ENCODE measurements around the gene OR1F1. TPM values are rescaled to one million over a fixed set of nuclear protein-coding genes. Genes with fewer than 3 reads are reported as not detected.
A peak's percentile ranks its signal among the peaks of the same experiment; 100 is the strongest.

The OR1F1 gene
- total RNA-seq, 1 experiment from 2014 or later, result 1.4 TPM

GRCh38 chr16:3241761-3242160 lies 53.8 kb downstream of the OR1F1 start:
- intact Hi-C loops (cut with micrococcal nuclease; ENCODE audit: unreplicated experiment), result no loop called here
- POLR2A ChIA-PET (ENCODE audit: unreplicated experiment), result no interaction called here

DNA sequence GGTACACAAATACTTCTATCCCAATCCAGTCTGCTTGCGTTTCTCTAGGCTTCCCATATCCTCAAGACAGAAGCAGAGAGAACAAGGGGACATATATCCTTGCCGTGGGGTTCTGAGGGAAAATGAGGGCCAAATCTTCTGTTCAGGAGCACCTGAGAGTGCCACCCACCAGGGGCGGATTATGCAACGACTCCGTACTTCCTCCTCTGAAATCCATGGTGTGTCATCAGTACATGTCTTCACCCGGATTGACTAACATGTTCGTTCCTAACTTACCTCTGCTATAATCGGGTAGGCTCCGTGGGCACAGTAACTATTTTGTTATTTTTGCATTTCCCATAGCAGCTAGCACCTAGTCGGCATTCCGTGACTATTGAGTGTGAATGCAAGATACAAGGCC lies 54.7 kb downstream of the OR1F1 start:
- Histone ChIP-seq H3K4me1 (replicated peaks; ENCODE audit: insufficient read depth) (0 out of 2 replicates have a peak, but pooled peaks cover 4% of the 10 kb centered on the region), H3K9me3 (ENCODE audit: insufficient read depth, low read depth) (no peaks in the 10 kb centered on the region), H3K27ac (no peak overlapping the region), H3F3A (ENCODE audit: insufficient read depth, low read depth) (no peaks in the 10 kb centered on the region), H2AFZ (no peak overlapping the region), H3K27me3 (ENCODE audit: insufficient read depth, low read depth) (no peaks in the 10 kb centered on the region), H3K36me3 (ENCODE audit: low read depth) (no peaks in the 10 kb centered on the region), H3K79me2 (ENCODE audit: low read depth) (no peaks in the 10 kb centered on the region), H3K9me2 (ENCODE audit: insufficient read depth) (no peaks in the 10 kb centered on the region), H3K4me3 (no peak overlapping the region), H4K20me1 (ENCODE audit: insufficient read depth) (no peaks in the 10 kb centered on the region), H3K4me2 (no peak overlapping the region)
- ChIA-PET CTCF (no interaction called here), POLR2A (ENCODE audit: unreplicated experiment) (no interaction called here)
- TF ChIP-seq, protein P1, sequence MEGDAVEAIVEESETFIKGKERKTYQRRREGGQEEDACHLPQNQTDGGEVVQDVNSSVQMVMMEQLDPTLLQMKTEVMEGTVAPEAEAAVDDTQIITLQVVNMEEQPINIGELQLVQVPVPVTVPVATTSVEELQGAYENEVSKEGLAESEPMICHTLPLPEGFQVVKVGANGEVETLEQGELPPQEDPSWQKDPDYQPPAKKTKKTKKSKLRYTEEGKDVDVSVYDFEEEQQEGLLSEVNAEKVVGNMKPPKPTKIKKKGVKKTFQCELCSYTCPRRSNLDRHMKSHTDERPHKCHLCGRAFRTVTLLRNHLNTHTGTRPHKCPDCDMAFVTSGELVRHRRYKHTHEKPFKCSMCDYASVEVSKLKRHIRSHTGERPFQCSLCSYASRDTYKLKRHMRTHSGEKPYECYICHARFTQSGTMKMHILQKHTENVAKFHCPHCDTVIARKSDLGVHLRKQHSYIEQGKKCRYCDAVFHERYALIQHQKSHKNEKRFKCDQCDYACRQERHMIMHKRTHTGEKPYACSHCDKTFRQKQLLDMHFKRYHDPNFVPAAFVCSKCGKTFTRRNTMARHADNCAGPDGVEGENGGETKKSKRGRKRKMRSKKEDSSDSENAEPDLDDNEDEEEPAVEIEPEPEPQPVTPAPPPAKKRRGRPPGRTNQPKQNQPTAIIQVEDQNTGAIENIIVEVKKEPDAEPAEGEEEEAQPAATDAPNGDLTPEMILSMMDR (conservative IDR thresholded peaks at IDR 0.05), result no peak
- no peak for TF ChIP-seq EZH2 (IDR thresholded peaks at IDR 0.05; ENCODE audit: low read depth)
- peak in 1 of 2 experiments; percentile 48 for DNase-seq
- no TSS peak for BruUV-seq (replicated peaks)
- intact Hi-C loops (cut with micrococcal nuclease; ENCODE audit: unreplicated experiment), result no loop called here

More at GRCh38 chr16:3241761-3242160, 53.8 kb downstream of the OR1F1 start:
- H3K36me3 ChIP-seq (ENCODE audit: low read depth), result no peaks in the 10 kb centered on the region
- H3K9me3 ChIP-seq (ENCODE audit: insufficient read depth, low read depth), result no peaks in the 10 kb centered on the region
- H3F3A ChIP-seq (ENCODE audit: insufficient read depth, low read depth), result no peaks in the 10 kb centered on the region
- CTCF ChIA-PET, result no interaction called here
- no peak overlapping the region for H2AFZ ChIP-seq
- no peak overlapping the region for H3K4me3 ChIP-seq
- H3K4me2 ChIP-seq, result no peak overlapping the region
- TF ChIP-seq, protein P1 (conservative IDR thresholded peaks at IDR 0.05), result no peak
- no peak for TF ChIP-seq EZH2 (IDR thresholded peaks at IDR 0.05; ENCODE audit: low read depth)
- 0 out of 2 replicates have a peak, but pooled peaks cover 4% of the 10 kb centered on the region for H3K4me1 ChIP-seq (replicated peaks; ENCODE audit: insufficient read depth)
- BruUV-seq (replicated peaks), result no TSS peak
- no peaks in the 10 kb centered on the region for H3K27me3 ChIP-seq (ENCODE audit: insufficient read depth, low read depth)
- DNase-seq, result no peak
- no peaks in the 10 kb centered on the region for H3K9me2 ChIP-seq (ENCODE audit: insufficient read depth)
- H3K27ac ChIP-seq, result no peak overlapping the region
- no peaks in the 10 kb centered on the region for H3K79me2 ChIP-seq (ENCODE audit: low read depth)
- H4K20me1 ChIP-seq (ENCODE audit: insufficient read depth), result no peaks in the 10 kb centered on the region

DNA sequence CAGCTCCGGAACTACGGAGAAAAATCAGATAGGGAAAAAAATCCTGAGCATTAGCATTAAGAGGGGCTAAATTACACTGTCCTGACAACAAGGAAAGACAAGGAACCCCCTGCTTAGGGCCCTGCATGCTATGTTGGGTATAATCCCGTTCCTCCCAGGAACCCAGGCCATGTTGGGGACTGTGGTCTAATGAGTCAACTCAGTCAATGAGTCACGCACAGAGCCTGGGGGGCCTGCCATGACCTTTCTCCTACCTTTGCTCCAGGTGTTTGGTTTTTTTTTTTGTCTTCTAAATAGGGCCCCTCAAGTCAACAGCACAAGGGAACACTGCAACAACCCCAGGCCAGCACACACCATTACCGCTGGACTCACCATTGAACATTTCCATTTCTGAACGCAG lies 55.9 kb downstream of the OR1F1 start:
- no TSS peak for BruUV-seq (replicated peaks)
- Histone ChIP-seq H3K9me2 (ENCODE audit: insufficient read depth) (no peaks in the 10 kb centered on the region), H2AFZ (no peak overlapping the region), H3K4me3 (no peak overlapping the region), H3K27me3 (ENCODE audit: insufficient read depth, low read depth) (no peaks in the 10 kb centered on the region), H3F3A (ENCODE audit: insufficient read depth, low read depth) (no peaks in the 10 kb centered on the region), H3K79me2 (ENCODE audit: low read depth) (no peaks in the 10 kb centered on the region), H3K4me2 (no peak overlapping the region), H3K27ac (no peak overlapping the region), H4K20me1 (ENCODE audit: insufficient read depth) (no peaks in the 10 kb centered on the region), H3K36me3 (ENCODE audit: low read depth) (no peaks in the 10 kb centered on the region), H3K4me1 (replicated peaks; ENCODE audit: insufficient read depth) (0 out of 2 replicates have a peak, but pooled peaks cover 4% of the 10 kb centered on the region), H3K9me3 (ENCODE audit: insufficient read depth, low read depth) (no peaks in the 10 kb centered on the region)
- intact Hi-C loops (cut with micrococcal nuclease; ENCODE audit: unreplicated experiment), result no loop called here
- DNase-seq, result no peak
- ChIA-PET POLR2A (ENCODE audit: unreplicated experiment) (no interaction called here), CTCF (no interaction called here)
- TF ChIP-seq, protein P1 (conservative IDR thresholded peaks at IDR 0.05), result no peak
- no peak for TF ChIP-seq EZH2 (IDR thresholded peaks at IDR 0.05; ENCODE audit: low read depth)
